ENCODE measurements around the gene SEMA5B. TPM values are rescaled to one million over a fixed set of nuclear protein-coding genes. Genes with fewer than 3 reads are reported as not detected.

The SEMA5B gene
- total and polyA plus RNA-seq, 2 experiments from 2014 or later, result 8.0 to 26.8 TPM

DNA sequence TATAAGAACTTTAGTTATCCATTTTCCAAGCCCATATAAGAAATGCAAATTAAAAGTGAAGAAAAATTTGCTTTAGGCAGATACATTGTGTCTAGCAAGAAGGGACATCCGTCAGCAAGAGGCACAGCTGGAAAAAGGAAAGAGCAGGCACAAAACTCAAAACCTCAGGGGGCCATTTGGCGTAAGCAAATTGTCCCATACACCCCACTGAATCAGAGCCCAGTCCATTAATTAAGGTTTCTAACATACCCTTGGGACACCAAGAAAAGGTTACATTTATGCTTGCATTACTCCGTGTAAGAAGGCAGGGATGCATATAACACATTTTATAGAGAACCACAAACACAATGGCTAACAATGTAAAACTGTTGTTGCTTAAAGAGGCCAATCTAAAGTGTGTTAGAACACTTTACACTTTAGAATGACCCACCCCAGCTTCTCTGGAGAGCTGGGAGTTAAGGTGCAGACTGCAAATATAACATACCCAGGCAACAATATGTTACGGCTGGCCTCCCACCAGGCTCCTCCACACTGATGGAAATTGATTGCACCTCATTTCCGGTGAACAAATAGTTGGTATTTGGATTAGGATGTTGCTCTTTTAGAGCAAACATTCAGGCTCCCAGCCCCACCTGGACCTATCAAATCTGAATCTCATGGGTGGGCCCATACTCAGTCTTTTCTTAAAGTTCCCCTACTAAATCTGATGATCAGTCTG, 23.2 kb downstream of the SEMA5B start:
- Histone ChIP-seq H2AFZ (no peak overlapping the region), H3K4me3 (no peak overlapping the region), H3F3A (replicated peaks; ENCODE audit: low read depth) (no peaks in the 10 kb centered on the region; the same call in 1 of the 2 replicates), H3K79me2 (replicated peaks; ENCODE audit: insufficient read depth) (no peaks in the 10 kb centered on the region; the same call in 1 of the 2 replicates), H3K4me2 (no peak overlapping the region), H3K36me3 (ENCODE audit: insufficient read depth) (no peaks in the 10 kb centered on the region), H3K27me3 (ENCODE audit: insufficient read depth) (no peaks in the 10 kb centered on the region), H3K9me2 (ENCODE audit: insufficient read depth) (no peaks in the 10 kb centered on the region), H3K4me1 (ENCODE audit: insufficient read depth) (peaks cover 21% of the 10 kb centered on the region), H3K27ac (ENCODE audit: low read depth) (no peak overlapping the region), H4K20me1 (replicated peaks; ENCODE audit: insufficient read depth) (0 out of 2 replicates have a peak, but pooled peaks cover 9% of the 10 kb centered on the region)
- H3K4me3 Mint-ChIP-seq, result no peak overlapping the region
- TF ChIP-seq ZNF331 (CRISPR knock-in tag; IDR thresholded peaks at IDR 0.05; ENCODE audit: low read depth) (no peak), POLR2AphosphoS5 (IDR thresholded peaks at IDR 0.05; ENCODE audit: low read depth) (no peak), EZH2phosphoT487 (IDR thresholded peaks at IDR 0.05; ENCODE audit: unreplicated experiment) (no peak), NANOG (IDR thresholded peaks at IDR 0.05; ENCODE audit: borderline replicate concordance) (no peak), ZNF114 (CRISPR knock-in tag; IDR thresholded peaks at IDR 0.05) (no peak), STAT1 (IDR thresholded peaks at IDR 0.05; ENCODE audit: unreplicated experiment) (no peak), EZH2 (IDR thresholded peaks at IDR 0.05; ENCODE audit: low read depth, unreplicated experiment) (no peak), CREB1 (CRISPR knock-in tag; IDR thresholded peaks at IDR 0.05; ENCODE audit: low read depth) (no peak), ETS1 (IDR thresholded peaks at IDR 0.05) (no peak), JUNB (IDR thresholded peaks at IDR 0.05; ENCODE audit: unreplicated experiment) (no peak), CTCF (conservative IDR thresholded peaks at IDR 0.05; ENCODE audit: low read depth in 2 of 2) (no peak)
- TF ChIP-seq, protein P1, sequence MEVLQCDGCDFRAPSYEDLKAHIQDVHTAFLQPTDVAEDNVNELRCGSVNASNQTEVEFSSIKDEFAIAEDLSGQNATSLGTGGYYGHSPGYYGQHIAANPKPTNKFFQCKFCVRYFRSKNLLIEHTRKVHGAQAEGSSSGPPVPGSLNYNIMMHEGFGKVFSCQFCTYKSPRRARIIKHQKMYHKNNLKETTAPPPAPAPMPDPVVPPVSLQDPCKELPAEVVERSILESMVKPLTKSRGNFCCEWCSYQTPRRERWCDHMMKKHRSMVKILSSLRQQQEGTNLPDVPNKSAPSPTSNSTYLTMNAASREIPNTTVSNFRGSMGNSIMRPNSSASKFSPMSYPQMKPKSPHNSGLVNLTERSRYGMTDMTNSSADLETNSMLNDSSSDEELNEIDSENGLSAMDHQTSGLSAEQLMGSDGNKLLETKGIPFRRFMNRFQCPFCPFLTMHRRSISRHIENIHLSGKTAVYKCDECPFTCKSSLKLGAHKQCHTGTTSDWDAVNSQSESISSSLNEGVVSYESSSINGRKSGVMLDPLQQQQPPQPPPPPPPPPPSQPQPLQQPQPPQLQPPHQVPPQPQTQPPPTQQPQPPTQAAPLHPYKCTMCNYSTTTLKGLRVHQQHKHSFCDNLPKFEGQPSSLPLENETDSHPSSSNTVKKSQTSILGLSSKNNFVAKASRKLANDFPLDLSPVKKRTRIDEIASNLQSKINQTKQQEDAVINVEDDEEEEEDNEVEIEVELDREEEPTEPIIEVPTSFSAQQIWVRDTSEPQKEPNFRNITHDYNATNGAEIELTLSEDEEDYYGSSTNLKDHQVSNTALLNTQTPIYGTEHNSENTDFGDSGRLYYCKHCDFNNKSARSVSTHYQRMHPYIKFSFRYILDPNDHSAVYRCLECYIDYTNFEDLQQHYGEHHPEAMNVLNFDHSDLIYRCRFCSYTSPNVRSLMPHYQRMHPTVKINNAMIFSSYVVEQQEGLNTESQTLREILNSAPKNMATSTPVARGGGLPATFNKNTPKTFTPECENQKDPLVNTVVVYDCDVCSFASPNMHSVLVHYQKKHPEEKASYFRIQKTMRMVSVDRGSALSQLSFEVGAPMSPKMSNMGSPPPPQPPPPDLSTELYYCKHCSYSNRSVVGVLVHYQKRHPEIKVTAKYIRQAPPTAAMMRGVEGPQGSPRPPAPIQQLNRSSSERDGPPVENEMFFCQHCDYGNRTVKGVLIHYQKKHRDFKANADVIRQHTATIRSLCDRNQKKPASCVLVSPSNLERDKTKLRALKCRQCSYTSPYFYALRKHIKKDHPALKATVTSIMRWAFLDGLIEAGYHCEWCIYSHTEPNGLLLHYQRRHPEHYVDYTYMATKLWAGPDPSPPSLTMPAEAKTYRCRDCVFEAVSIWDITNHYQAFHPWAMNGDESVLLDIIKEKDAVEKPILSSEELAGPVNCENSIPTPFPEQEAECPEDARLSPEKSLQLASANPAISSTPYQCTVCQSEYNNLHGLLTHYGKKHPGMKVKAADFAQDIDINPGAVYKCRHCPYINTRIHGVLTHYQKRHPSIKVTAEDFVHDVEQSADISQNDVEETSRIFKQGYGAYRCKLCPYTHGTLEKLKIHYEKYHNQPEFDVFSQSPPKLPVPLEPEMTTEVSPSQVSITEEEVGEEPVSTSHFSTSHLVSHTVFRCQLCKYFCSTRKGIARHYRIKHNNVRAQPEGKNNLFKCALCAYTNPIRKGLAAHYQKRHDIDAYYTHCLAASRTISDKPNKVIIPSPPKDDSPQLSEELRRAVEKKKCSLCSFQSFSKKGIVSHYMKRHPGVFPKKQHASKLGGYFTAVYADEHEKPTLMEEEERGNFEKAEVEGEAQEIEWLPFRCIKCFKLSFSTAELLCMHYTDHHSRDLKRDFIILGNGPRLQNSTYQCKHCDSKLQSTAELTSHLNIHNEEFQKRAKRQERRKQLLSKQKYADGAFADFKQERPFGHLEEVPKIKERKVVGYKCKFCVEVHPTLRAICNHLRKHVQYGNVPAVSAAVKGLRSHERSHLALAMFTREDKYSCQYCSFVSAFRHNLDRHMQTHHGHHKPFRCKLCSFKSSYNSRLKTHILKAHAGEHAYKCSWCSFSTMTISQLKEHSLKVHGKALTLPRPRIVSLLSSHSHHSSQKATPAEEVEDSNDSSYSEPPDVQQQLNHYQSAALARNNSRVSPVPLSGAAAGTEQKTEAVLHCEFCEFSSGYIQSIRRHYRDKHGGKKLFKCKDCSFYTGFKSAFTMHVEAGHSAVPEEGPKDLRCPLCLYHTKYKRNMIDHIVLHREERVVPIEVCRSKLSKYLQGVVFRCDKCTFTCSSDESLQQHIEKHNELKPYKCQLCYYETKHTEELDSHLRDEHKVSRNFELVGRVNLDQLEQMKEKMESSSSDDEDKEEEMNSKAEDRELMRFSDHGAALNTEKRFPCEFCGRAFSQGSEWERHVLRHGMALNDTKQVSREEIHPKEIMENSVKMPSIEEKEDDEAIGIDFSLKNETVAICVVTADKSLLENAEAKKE (CRISPR knock-in tag; IDR thresholded peaks at IDR 0.05), result no peak
- TF ChIP-seq, protein P2, sequence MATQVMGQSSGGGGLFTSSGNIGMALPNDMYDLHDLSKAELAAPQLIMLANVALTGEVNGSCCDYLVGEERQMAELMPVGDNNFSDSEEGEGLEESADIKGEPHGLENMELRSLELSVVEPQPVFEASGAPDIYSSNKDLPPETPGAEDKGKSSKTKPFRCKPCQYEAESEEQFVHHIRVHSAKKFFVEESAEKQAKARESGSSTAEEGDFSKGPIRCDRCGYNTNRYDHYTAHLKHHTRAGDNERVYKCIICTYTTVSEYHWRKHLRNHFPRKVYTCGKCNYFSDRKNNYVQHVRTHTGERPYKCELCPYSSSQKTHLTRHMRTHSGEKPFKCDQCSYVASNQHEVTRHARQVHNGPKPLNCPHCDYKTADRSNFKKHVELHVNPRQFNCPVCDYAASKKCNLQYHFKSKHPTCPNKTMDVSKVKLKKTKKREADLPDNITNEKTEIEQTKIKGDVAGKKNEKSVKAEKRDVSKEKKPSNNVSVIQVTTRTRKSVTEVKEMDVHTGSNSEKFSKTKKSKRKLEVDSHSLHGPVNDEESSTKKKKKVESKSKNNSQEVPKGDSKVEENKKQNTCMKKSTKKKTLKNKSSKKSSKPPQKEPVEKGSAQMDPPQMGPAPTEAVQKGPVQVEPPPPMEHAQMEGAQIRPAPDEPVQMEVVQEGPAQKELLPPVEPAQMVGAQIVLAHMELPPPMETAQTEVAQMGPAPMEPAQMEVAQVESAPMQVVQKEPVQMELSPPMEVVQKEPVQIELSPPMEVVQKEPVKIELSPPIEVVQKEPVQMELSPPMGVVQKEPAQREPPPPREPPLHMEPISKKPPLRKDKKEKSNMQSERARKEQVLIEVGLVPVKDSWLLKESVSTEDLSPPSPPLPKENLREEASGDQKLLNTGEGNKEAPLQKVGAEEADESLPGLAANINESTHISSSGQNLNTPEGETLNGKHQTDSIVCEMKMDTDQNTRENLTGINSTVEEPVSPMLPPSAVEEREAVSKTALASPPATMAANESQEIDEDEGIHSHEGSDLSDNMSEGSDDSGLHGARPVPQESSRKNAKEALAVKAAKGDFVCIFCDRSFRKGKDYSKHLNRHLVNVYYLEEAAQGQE (IDR thresholded peaks at IDR 0.05; ENCODE audit: unreplicated experiment), result no peak
- no peak for DNase-seq (ENCODE audit: low spot score)
- H3K4me1 Mint-ChIP-seq, result peaks cover 57% of the 10 kb centered on the region
- H3K9me3 Mint-ChIP-seq, result no peaks in the 10 kb centered on the region
- H3K27ac Mint-ChIP-seq, result no peak overlapping the region
- H3K27me3 Mint-ChIP-seq (ENCODE audit: insufficient read depth, low read depth, poor library complexity), result peaks cover 10% of the 10 kb centered on the region
- no peaks in the 10 kb centered on the region for H3K36me3 Mint-ChIP-seq (ENCODE audit: low read depth)
- ATAC-seq, result no peak
